GM23338 (cell line): Measurements from ENCODE around the gene ISY1. TPM values are rescaled to one million over a fixed set of nuclear protein-coding genes. Genes with fewer than 3 reads are reported as not detected.
"Not testable (repeated sequence)": the region's sequence is repeated elsewhere in the genome, so short reads cannot be mapped to it uniquely, and the experiment has no call there.

Experiments
- ATAC-seq: fragments of 200-7000 bp; cut with Tn5 transposase; 3 replicates; pipeline ENCODE4 v1.9.1; 2020
- DNase-seq: peaks from one replicate; pipeline ENCODE4 v3.0.0-alpha.2; 2015; ENCODE audit warnings: low spot score
- H2AFZ ChIP-seq: fragments of 200-600 bp; sonication (generic); 2 replicates; pipeline ENCODE4 v1.8.0; 2016; ENCODE audit warnings: antibody characterized with exemption, mild to moderate bottlenecking, moderate library complexity
- H3F3A ChIP-seq: fragments of 200-600 bp; sonication (generic); replicated peaks from 2 replicates; pipeline ENCODE4 v1.8.0; 2017; ENCODE audit warnings: antibody characterized with exemption, mixed run types, low read depth
- H3K27ac ChIP-seq: fragments of 200-600 bp; sonication (generic); 2 replicates; pipeline ENCODE4 v1.6.1; 2016; ENCODE audit warnings: low read depth
- H3K27me3 ChIP-seq: fragments of 200-600 bp; sonication (generic); 2 replicates; pipeline ENCODE4 v1.8.0; 2016; ENCODE audit warnings: mild to moderate bottlenecking, mixed run types, moderate library complexity; ENCODE audit not compliant: insufficient read depth
- H3K36me3 ChIP-seq: fragments of 200-600 bp; sonication (generic); 2 replicates; pipeline ENCODE4 v1.8.0; 2016; ENCODE audit warnings: mild to moderate bottlenecking; ENCODE audit not compliant: insufficient read depth
- H3K4me1 ChIP-seq: fragments of 200-600 bp; sonication (generic); 2 replicates; pipeline ENCODE4 v1.8.0; 2016; ENCODE audit warnings: mild to moderate bottlenecking, moderate library complexity; ENCODE audit not compliant: insufficient read depth
- H3K4me2 ChIP-seq: fragments of 200-600 bp; sonication (generic); 2 replicates; pipeline ENCODE4 v1.7.1; 2017; ENCODE audit warnings: mixed run types
- H3K4me3 ChIP-seq: fragments of 200-600 bp; sonication (generic); 2 replicates; pipeline ENCODE4 v1.6.1; 2016; ENCODE audit warnings: mixed run types
- H3K79me2 ChIP-seq: fragments of 200-600 bp; sonication (generic); replicated peaks from 2 replicates; pipeline ENCODE4 v1.8.0; 2017; ENCODE audit warnings: mild to moderate bottlenecking; ENCODE audit not compliant: insufficient read depth
- H3K9me2 ChIP-seq: fragments of 200-600 bp; sonication (generic); 2 replicates; pipeline ENCODE4 v1.8.0; 2017; ENCODE audit not compliant: insufficient read depth
- H4K20me1 ChIP-seq: fragments of 200-600 bp; sonication (generic); replicated peaks from 2 replicates; pipeline ENCODE4 v1.8.0; 2017; ENCODE audit warnings: mild to moderate bottlenecking; ENCODE audit not compliant: insufficient read depth
- H3K27ac Mint-ChIP-seq: 2 replicates; pipeline ENCODE4 v1.8.0; 2020; ENCODE audit warnings: inconsistent platforms, mild to moderate bottlenecking, moderate library complexity, mixed read lengths
- H3K27me3 Mint-ChIP-seq: 3 replicates; pipeline ENCODE4 v1.8.0; 2022; ENCODE audit warnings: low read depth, mild to moderate bottlenecking, moderate library complexity, mixed read lengths, inconsistent platforms; ENCODE audit not compliant: insufficient read depth, poor library complexity
- H3K36me3 Mint-ChIP-seq: 3 replicates; pipeline ENCODE4 v1.8.0; 2021; ENCODE audit warnings: low read depth, mild to moderate bottlenecking, inconsistent platforms, moderate library complexity, mixed read lengths
- H3K4me1 Mint-ChIP-seq: 3 replicates; pipeline ENCODE4 v1.8.0; 2020; ENCODE audit warnings: mild to moderate bottlenecking, inconsistent platforms, mixed read lengths
- H3K4me3 Mint-ChIP-seq: 3 replicates; pipeline ENCODE4 v1.8.0; 2021; ENCODE audit warnings: moderate library complexity, mild to moderate bottlenecking, inconsistent platforms, mixed read lengths
- H3K9me3 Mint-ChIP-seq: 3 replicates; pipeline ENCODE4 v1.8.0; 2020; ENCODE audit warnings: moderate library complexity, mild to moderate bottlenecking, inconsistent platforms, mixed read lengths
- POLR2AphosphoS5 ChIP-seq: IDR thresholded peaks from 2 replicates; pipeline ENCODE4 v1.6.1; 2016; ENCODE audit warnings: antibody characterized with exemption, low read depth
- ZNF114 ChIP-seq: fragments of 250-450 bp; sonication (Bioruptor Pico); IDR thresholded peaks from 2 replicates; pipeline ENCODE4 v1.5.0; 2020; ENCODE audit warnings: mild to moderate bottlenecking, moderate library complexity
- polyA plus RNA-seq: library from polyadenylated mRNA; unstranded; fragments of >200 nt; fragmentation: Nextera tagmentation; extraction: Ambion mirVana; gene quantifications from 2 replicates; pipeline ENCODE4 v1.2.1, GENCODE V29; 2016
- total RNA-seq: library from RNA; depleted of rRNA; stranded (reverse); fragments of >200 nt; shearing (Covaris generic); gene quantifications from 2 replicates; pipeline ENCODE4 v1.2.3, GENCODE V29; 2014
- TF ChIP-seq, protein P1 (sequence below): fragments of 250-450 bp; sonication (Bioruptor Pico); IDR thresholded peaks from 2 replicates; pipeline ENCODE4 v1.5.0; 2020; ENCODE audit warnings: mild to moderate bottlenecking, moderate library complexity
- TF ChIP-seq, protein P2 (sequence below): IDR thresholded peaks from one replicate; pipeline ENCODE4 v1.6.1; 2018; ENCODE audit warnings: antibody characterized with exemption; ENCODE audit not compliant: unreplicated experiment
- TF ChIP-seq, protein P3 (sequence below): IDR thresholded peaks from 2 replicates; pipeline ENCODE4 v1.6.1; 2016; ENCODE audit warnings: antibody characterized with exemption

ISY1 gene
- total and polyA plus RNA-seq, 2 experiments from 2014 or later = 11.3 to 23.6 TPM

GRCh38 chr3:129112308-129113052 is 48.4 kb downstream of the ISY1 start (continued):
- TF ChIP-seq, protein P1, sequence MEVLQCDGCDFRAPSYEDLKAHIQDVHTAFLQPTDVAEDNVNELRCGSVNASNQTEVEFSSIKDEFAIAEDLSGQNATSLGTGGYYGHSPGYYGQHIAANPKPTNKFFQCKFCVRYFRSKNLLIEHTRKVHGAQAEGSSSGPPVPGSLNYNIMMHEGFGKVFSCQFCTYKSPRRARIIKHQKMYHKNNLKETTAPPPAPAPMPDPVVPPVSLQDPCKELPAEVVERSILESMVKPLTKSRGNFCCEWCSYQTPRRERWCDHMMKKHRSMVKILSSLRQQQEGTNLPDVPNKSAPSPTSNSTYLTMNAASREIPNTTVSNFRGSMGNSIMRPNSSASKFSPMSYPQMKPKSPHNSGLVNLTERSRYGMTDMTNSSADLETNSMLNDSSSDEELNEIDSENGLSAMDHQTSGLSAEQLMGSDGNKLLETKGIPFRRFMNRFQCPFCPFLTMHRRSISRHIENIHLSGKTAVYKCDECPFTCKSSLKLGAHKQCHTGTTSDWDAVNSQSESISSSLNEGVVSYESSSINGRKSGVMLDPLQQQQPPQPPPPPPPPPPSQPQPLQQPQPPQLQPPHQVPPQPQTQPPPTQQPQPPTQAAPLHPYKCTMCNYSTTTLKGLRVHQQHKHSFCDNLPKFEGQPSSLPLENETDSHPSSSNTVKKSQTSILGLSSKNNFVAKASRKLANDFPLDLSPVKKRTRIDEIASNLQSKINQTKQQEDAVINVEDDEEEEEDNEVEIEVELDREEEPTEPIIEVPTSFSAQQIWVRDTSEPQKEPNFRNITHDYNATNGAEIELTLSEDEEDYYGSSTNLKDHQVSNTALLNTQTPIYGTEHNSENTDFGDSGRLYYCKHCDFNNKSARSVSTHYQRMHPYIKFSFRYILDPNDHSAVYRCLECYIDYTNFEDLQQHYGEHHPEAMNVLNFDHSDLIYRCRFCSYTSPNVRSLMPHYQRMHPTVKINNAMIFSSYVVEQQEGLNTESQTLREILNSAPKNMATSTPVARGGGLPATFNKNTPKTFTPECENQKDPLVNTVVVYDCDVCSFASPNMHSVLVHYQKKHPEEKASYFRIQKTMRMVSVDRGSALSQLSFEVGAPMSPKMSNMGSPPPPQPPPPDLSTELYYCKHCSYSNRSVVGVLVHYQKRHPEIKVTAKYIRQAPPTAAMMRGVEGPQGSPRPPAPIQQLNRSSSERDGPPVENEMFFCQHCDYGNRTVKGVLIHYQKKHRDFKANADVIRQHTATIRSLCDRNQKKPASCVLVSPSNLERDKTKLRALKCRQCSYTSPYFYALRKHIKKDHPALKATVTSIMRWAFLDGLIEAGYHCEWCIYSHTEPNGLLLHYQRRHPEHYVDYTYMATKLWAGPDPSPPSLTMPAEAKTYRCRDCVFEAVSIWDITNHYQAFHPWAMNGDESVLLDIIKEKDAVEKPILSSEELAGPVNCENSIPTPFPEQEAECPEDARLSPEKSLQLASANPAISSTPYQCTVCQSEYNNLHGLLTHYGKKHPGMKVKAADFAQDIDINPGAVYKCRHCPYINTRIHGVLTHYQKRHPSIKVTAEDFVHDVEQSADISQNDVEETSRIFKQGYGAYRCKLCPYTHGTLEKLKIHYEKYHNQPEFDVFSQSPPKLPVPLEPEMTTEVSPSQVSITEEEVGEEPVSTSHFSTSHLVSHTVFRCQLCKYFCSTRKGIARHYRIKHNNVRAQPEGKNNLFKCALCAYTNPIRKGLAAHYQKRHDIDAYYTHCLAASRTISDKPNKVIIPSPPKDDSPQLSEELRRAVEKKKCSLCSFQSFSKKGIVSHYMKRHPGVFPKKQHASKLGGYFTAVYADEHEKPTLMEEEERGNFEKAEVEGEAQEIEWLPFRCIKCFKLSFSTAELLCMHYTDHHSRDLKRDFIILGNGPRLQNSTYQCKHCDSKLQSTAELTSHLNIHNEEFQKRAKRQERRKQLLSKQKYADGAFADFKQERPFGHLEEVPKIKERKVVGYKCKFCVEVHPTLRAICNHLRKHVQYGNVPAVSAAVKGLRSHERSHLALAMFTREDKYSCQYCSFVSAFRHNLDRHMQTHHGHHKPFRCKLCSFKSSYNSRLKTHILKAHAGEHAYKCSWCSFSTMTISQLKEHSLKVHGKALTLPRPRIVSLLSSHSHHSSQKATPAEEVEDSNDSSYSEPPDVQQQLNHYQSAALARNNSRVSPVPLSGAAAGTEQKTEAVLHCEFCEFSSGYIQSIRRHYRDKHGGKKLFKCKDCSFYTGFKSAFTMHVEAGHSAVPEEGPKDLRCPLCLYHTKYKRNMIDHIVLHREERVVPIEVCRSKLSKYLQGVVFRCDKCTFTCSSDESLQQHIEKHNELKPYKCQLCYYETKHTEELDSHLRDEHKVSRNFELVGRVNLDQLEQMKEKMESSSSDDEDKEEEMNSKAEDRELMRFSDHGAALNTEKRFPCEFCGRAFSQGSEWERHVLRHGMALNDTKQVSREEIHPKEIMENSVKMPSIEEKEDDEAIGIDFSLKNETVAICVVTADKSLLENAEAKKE (CRISPR knock-in tag) = no peak
- TF ChIP-seq ZNF114 (no peak), POLR2AphosphoS5 (no peak)
- TF ChIP-seq, protein P2, sequence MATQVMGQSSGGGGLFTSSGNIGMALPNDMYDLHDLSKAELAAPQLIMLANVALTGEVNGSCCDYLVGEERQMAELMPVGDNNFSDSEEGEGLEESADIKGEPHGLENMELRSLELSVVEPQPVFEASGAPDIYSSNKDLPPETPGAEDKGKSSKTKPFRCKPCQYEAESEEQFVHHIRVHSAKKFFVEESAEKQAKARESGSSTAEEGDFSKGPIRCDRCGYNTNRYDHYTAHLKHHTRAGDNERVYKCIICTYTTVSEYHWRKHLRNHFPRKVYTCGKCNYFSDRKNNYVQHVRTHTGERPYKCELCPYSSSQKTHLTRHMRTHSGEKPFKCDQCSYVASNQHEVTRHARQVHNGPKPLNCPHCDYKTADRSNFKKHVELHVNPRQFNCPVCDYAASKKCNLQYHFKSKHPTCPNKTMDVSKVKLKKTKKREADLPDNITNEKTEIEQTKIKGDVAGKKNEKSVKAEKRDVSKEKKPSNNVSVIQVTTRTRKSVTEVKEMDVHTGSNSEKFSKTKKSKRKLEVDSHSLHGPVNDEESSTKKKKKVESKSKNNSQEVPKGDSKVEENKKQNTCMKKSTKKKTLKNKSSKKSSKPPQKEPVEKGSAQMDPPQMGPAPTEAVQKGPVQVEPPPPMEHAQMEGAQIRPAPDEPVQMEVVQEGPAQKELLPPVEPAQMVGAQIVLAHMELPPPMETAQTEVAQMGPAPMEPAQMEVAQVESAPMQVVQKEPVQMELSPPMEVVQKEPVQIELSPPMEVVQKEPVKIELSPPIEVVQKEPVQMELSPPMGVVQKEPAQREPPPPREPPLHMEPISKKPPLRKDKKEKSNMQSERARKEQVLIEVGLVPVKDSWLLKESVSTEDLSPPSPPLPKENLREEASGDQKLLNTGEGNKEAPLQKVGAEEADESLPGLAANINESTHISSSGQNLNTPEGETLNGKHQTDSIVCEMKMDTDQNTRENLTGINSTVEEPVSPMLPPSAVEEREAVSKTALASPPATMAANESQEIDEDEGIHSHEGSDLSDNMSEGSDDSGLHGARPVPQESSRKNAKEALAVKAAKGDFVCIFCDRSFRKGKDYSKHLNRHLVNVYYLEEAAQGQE = no peak
- TF ChIP-seq, protein P3, sequence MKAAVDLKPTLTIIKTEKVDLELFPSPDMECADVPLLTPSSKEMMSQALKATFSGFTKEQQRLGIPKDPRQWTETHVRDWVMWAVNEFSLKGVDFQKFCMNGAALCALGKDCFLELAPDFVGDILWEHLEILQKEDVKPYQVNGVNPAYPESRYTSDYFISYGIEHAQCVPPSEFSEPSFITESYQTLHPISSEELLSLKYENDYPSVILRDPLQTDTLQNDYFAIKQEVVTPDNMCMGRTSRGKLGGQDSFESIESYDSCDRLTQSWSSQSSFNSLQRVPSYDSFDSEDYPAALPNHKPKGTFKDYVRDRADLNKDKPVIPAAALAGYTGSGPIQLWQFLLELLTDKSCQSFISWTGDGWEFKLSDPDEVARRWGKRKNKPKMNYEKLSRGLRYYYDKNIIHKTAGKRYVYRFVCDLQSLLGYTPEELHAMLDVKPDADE = no peak

DNA sequence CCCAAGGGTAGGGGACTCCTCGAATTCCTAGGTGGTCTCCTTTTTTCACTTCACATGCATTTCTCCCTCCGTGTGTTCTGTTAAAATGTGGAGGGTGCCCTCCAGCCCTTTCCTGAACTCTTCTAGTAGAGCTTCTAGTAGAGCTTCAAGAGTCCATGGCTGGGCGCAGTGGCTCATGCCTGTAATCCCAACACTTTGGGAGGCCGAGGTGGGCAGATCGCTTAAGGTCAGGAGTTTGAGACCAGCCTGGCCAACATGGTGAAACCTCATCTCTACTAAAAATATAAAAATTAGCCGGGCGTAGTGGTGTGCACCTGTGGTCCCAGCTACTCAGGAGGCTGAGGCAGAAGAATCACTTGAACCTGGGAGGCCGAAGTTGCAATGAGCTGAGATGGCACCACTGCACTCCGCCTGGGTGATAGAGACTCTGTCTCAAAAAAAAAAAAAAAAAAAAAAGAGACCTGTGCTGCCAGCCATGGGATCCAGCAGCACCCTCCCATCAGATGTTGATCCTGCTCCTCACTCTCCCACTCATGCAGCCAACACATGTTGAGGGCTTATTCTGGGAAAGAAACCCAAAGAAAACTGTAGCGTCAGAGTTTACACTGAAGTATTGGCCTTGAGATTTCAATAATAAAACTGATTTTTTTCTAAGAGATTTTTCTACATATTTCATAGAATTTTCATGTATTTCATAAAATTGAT is 49.6 kb downstream of the ISY1 start:
- not testable (repeated sequence) for H3K36me3 Mint-ChIP-seq, H3K4me3 Mint-ChIP-seq, H3K27me3 Mint-ChIP-seq, ATAC-seq, DNase-seq, H3K9me3 Mint-ChIP-seq, H3F3A ChIP-seq, H3K27me3 ChIP-seq, H3K9me2 ChIP-seq, H2AFZ ChIP-seq, H3K36me3 ChIP-seq, H3K4me3 ChIP-seq, H3K4me2 ChIP-seq, H3K27ac Mint-ChIP-seq, H3K27ac ChIP-seq
- Histone ChIP-seq H4K20me1 (peaks cover 12% of the 10 kb centered on the region), H3K4me1 (peaks cover 13% of the 10 kb centered on the region), H3K79me2 (peaks cover 78% of the 10 kb centered on the region)
- peaks cover 19% of the 10 kb centered on the region for H3K4me1 Mint-ChIP-seq
